Stimulated activated CD4-positive, alpha-beta T cell treated with anti-CD3 and anti-CD28 coated beads, Interleukin-12 subunit alpha, Interleukin-12 subunit beta, amount 100 ng/mL, for 24 hours (primary cell): Measurements from ENCODE around the gene PLEKHA5.
A peak's percentile ranks its signal among the peaks of the same experiment; 100 is the strongest.
"Not testable (repeated sequence)": the region's sequence is repeated elsewhere in the genome, so short reads cannot be mapped to it uniquely, and the experiment has no call there.

ENCODE experiments used
- DNase-seq, 2 experiments: peaks; one replicate each; pipeline ENCODE4 v3.0.0-alpha.2; 2020; ENCODE audit warnings: low read depth in 2 of 2

The PLEKHA5 gene

DNA sequence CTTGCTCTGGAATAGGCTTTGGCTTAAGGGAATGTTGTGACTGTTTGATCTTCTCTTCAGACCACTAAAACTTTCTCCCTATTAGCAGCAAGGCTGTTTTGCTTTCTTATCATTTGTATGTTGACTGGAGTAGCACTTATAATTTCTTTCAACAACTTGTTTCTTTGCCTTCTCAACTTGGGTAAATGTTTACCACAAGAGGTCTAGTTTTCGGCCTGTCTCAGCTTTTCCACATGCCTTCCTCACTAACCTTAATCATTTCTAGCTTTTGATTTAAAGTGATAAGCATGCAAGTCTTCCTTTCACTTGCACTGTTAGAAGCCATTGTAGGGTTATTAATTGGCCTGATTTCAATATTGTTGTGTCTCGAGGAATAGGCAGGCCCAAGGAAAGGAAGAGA, 183.1 kb downstream of the PLEKHA5 start:
- no peak for DNase-seq

DNA sequence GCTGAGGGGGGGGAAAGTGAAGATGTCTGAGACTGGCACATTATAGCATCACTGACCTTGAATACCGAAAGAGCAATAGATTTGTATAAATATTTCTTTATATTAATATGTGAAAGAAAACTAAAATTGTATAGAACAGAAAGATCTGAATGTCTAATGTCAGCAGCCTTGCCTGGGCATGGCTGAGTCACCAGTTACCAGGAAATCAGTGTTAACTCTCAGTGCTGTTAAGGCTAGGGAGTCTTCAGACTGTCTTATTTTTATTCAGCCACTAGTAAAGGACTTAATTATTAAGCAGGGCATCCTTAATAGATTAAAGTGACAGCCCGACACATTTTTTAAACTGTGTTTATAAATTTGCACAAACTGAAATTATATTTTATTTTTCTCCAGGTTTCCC, 186.9 kb downstream of the PLEKHA5 start:
- no peak for DNase-seq

DNA sequence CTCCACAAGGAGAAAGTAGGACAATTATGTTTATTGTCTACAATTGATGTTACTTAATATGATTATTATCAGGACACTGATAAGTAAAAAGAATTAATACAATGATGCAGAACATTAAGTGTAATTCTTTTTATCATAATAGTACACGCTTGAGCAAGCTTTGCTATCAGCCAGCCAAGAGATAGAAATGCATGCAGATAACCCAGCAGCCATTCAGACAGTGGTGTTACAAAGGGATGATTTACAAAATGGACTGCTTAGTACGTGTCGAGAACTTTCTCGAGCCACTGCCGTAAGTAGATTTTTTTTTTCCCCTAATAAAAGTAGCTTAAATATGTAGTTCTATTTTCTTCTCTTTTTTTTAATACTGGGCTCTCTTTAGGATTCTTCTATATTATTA, 192.8 kb downstream of the PLEKHA5 start:
- DNase-seq = no peak

DNA sequence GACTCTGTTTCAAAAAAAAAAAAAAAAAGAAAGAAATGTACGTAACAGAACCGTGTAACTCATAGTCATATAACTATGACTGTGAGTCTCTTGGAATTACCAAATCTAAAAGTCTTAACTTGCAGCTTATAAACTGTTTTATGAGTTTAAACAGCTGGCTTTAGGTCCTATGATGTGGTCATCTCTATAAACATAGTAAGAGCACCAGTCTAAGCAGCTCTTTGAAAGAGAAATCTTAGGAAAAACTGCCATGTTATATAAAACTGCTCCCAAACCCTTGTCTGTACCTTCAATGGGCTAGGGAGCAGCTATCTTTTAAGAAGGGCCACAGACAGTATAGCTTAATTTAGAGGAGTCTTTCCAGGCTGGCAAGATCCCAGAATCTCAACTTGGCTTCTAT, 194.3 kb downstream of the PLEKHA5 start:
- no peak for DNase-seq

DNA sequence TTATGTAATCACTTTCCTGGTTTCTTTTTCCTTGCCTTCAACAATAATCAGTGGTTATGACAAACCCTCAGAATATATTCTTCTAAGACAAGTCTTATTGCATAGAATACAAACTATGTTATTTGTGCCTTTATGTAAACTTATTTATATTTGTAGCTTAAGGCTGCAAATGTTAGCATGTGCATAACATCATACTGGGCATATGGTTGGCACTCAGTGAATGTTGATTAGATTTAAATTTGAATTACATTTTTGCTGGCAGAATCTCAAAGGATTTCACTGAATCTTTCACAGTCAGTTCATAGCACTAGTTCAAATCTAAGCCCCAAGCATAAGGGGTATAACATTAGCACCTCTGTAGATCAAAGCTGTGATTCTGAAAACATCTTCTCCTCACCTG, 196.6 kb downstream of the PLEKHA5 start:
- no peak for DNase-seq

DNA sequence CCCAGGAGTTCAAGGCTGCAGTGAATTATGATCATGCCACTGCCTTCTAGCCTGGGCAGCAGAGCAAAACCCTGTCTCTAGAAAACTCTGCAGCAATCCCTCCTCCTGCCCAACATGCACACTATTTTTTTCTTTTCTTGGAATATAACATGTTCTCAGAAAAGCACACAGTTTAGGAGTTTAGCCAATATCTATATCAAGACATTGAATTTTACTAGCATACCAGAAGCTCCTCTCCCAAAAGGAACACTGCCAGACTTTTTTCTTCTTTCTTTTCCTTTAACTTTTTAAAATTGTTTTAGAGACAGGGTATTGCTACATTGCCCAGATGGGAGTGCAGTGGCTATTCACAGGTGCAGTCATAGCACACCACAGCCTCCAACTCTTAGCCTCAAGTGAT, 202.7 kb downstream of the PLEKHA5 start:
- no peak for DNase-seq

DNA sequence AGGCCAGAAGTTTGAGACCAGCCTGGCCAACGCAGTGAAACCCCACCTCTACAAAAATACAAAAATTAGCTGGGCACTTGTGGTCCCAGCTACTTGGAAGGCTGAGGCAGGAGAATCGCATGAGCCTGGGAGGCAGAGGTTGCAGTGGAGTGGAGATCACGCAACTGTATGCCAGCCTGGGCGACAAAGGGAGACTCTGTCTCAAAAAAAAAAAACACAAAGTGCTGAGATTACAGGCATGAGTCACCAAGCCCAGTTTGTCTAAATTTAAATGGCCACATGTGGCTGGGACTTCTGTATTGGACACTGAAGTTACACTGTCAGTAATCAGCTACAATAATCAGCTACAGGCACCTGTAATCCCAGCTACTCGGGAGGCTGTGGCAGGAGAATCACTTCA, 208.9 kb downstream of the PLEKHA5 start:
- no peak for DNase-seq

DNA sequence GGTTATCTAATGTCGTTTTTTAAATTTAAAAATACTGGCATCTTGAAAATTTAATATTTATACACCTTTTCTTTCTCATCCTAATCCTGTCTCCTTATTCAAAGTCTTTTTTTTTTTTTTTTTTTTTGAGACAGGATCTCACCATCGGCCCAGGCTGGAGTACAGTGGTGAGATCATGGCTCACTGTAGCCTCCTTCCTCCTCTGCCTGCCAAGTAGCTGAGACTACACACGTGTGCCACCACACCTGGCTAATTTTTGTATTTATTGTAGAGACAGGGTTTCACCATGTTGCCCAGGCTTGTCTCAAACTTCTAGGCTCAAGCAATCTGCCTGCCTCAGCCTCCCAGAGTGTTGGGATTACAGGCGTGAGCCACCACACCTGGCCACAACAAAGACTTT, 221.3 kb downstream of the PLEKHA5 start:
- not testable (repeated sequence) for DNase-seq

DNA sequence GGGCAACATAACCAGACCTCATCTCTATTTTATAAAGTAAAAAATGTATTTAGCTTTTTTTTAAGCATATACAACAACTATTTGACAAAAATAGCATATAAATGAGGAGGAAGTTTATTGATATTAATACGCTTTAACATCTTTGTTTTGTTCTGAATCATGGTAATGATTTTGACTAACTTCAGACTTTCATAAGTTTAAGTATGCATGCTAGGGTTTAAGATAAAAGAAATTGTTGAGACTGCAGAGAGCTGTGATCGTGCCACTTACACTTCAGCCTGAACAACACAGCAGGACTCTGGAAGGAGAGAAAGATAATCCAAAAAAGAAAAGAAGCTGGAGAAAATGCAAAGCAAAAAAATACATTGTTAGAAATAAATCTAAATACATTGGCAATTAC, 221.8 kb downstream of the PLEKHA5 start:
- no peak for DNase-seq

DNA sequence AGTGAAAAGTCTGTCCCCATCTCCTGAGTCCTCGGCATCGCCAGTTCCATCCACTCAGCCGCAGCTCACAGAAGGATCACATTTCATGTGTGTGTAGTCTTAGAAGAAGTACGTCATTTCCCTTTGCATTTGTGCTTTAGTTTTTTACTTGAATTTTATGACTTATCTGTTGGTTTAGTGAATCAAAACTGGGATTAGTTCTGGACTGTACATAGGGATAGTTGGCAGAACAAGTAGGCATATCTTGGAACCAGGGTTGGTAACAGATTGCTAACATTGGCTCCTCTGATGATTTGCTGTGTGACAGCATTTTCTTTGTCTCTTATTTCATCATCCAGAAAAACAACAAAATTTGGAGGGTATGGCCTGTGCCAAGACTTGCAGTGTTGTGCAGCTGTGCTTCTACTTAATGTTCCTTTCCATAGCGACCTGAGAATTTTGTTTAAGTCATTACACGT, 240.2 kb downstream of the PLEKHA5 start:
- no peak for DNase-seq

DNA sequence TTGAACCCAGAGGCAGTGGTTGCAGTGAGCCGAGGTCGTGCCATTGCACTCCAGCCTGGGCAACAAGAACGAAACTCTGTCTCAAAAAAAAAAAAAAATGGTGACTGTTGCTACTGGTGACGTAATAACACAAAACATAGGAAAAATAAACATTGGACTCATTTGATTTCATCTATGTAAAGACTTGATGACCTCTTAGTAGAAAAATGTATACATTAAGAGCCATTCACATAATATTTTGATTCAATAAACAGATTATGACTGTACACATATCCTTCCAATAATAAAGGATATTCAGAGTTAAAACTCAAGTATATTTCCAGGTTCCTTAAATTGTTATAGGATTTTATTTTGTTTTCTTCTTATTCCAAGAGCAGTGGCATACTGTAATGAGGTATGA, 244.1 kb downstream of the PLEKHA5 start:
- no peak for DNase-seq

DNA sequence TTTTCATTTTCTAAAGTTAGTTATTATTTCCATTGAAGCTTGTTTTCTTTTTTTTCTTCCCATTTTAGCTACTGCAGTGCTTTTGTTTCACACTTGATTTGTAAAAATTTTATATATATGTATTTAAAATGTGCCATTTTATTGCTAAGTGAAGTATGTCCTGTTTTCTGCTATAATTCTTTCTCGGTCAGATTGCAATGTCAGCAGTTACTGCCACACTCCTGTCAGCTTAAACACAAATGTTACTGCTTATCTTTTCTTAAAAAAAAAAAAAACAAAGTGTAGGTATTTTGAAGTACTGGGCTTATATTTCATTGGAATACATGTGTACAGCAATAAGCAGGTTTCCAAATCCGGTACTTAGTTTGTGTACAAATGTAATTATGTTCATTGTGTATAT, 246.4 kb downstream of the PLEKHA5 start:
- DNase-seq = no peak

DNA sequence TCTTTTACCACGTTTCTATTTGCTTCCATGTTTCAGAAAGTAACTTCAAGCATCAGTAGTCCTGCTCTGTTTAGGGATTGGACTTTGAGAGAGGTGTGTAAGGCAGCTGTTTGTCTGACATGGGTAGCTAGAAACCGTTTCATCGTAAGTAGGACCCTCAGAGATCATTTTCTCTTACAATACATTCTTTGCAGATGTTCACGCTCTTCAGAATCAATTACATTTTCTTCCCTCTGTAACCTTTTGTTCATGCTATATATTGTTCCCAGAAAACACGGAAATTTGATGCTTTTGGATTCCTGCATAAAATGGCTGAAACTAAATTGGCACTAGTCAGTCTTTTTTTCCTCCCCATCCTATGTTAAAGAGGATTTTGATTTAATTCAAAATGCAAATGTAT, 247.2 kb downstream of the PLEKHA5 start:
- DNase-seq = no peak

DNA sequence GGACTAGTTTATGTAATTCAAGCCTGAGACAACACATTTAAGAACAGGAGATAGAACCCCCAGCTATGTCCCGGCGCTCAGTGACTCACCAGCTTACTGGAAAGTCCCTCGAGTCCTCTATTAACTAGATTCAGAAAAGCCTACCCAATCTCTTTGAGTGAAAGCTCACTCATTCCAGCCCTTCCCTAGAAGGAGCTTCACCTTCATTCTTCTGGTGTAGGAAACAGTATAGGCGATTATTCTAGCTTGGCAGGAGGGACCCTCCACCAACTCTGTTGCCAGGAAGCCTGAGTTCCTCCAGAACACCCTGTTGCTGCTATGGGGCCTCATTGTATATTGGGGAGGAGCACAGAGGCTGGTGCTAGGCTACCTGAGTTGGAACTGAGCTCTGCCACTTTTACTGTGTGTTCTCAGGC, 252.6 kb downstream of the PLEKHA5 start:
- peak; percentile 8 to 28 for DNase-seq

DNA sequence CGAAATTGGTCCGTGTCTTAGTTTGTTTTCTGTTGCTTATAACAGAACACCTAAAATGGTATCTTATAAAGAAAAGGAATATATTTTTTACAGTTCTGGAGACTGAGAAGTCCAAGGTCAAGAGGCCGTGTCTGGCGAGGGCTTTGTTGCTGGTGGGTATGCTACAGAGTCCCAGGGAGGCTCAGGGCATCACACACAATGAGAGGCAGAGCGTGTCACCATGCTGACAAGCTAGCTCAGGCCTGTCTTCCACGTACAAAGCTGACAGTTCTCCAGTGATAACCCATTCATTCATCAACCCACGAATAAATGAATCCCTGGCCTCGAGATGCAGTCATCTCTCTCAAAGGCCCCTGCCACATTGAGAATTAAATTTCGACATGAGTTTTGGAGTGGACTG, 253.0 kb downstream of the PLEKHA5 start:
- DNase-seq = no peak

DNA sequence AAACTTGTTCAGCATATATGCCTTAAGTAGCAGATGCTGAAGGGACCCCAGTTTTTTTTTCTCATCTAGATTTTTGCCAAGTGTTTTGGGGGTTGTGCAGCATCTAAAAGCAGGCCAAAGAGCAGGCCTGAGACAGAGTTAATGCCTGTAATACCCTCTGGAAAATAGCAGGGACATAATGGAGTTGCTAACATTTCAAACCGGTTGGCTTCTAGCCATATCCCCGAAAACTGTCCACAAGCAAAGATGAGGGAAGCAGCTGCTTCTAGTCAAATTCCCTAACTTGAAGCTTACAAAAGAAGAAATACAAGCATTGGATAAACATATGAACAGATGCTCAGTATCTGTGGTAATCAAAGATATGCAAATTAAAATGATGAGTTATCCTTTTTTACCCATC, 257.6 kb downstream of the PLEKHA5 start:
- DNase-seq = no peak

DNA sequence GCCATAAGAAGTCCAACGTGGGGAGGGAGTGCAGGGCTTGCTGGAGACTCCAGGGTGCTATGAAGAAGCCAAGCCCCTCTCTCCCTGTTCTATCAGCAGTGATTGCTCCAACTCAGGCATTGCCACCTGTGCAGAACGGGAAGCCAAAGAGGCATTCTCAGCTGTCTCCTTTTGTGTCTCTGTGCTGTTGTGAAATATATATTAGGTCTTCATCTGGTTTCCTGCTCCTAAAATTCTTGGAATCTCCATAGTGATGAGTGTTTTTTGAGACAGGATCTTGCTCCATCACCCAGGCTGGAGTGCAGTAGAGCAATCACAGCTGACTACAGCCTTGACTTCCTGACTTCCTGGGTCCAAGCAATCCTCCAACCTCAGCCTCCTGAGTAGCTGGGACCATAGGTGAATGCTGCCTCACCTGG, 258.6 kb downstream of the PLEKHA5 start:
- DNase-seq = no peak

DNA sequence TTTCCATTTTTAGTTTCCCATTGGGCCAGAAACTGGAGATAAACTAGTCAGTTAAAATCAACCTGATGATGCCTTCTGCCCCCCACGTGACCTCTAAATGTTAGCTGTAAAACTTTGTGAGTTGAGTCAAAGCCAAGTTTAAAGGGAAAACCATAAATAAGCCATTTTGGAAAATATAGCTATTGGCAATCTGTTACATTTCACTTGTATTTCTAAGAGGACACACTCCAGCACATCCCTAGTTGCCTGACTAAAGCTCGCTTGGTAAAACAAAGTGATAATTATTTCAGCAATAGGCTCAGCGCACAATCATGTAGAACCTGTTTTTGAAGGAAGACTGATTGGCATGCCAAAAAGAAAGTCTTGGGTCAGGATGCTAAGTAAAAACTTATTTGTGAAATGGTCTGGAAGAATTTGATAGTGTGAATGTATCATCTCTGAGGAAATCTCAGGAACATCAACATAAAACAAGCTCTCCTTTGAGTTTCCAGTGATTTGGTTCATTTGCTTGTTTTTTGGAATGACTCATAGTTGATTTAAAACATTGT, 260.6 kb downstream of the PLEKHA5 start:
- no peak for DNase-seq

DNA sequence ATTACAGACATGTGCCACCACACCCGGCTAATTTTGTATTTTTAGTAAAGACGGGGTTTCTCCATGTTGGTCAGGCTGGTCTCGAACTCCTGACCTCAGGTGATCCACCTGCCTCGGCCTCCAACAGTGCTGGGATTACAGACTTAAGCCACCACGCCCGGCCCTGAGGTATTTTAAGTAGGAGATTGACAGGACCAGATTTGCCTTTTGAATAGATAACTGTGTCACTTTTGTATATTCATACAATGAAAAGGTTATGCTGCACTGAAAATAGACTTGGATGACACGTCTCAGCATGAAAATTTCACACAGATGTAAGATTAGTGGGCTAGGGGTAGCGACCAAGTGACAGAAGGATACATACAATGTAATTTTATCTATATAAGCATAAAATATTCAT, 263.1 kb downstream of the PLEKHA5 start:
- DNase-seq = not testable (repeated sequence)

DNA sequence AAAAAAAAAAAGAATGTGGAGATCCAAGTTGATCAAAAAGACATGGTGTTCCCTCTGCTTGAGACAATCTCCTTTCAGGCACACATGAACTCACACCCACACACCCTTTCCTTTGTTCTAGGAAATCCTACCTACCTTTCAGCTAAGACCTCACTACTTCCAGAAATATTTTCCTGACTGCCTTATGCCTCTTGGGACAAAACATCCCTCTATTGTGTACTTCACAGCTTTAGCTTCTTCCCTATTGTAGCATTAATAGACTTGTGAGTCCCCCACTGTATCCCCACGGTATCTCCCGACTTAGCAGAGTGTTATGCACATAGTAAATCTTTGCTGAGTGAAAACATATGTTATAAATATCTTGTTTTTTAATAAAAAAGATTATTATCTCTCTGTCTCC, 264.9 kb downstream of the PLEKHA5 start:
- DNase-seq = no peak

DNA sequence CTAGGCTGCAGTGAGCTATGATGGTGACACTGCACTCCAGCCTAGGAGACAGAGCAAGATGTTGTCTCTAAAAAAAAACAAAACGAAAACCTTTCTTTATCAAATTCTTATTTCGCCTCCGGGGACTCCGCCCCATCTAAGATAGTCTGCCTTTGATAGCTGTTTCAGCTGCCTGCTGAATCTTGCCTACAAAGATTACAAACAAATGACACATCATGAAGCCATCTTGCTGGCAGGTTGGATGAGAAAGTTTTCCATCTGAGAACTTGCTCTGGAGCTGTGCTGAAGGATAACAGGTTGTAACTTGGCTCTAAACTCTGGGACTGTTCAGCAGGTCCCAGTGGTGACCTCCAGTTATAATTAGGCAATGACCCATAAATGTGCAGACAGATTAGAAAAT, 268.0 kb downstream of the PLEKHA5 start:
- DNase-seq = no peak

DNA sequence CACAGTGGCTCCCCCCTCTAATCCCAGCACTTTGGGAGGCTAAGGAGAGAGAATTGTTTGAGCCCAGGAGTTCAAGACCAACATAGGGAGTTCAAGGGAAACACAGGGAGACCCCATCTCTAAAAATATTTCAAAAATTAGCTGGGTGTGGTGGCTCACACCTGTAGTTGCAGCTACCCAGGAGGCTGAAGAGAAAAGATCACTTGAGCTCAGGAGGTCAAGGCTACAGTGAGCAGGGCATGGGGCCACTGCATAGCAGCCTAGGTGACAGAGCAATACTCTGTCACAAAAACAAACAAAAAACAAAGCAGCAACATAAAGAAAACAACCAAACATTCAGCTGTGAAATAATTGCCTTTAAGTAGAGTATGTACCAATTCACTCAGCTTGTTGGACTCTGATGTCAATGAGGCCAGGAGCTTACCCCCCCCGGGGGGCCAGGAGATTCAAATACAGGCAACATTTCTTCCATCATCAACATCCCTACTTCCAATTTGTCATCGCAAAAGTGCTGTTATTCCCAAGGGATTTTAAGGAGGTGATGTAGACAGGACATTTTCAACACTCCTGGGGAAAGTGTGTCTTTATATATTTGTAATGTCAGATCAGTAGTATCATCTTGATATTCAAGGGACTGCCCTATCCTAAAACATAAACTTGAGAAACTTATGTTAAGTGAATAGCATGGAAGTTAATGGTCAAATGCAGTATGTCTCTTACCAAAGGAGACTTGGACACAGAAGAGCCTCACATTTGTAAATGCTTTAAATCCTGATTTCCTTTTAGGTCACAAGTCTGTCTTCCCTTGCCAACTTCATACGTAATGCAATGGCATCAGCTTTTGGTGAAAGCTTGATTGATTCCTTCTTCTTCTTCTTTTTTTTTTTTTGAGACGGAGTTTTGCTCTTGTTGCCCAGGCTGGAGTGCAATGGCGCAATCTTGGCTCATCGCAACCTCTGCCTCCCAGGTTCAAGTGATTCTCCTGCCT, 269.1 kb downstream of the PLEKHA5 start:
- no peak for DNase-seq

DNA sequence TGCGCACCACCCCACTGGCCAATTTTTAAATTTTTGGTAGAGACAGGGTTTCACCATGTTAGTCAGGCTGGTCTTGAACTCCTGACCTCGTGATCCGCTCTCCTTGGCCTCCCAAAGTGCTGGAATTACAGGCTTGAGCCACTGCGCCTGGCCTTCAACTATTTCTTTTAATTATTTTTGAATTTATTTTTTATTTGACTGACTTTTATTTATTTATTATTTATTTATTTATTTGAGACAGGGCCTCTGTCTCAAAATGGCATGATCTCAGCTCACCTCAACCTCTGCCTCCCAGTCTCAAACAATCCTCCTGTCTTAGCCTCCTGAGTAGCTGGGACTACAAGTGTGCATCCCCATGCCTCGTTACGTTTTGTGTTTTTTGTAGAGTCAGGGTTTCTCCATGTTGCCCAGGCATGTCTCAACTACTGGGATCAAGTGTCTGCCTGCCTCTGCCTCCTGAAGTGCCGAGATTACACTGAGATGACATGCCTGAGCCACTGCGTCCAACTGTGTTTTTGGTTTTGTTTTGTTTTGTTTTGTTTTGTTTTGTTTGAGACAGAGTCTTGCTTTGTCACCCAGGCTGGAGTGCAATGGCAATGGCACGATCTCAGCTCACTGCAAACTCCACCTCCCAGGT, 271.2 kb downstream of the PLEKHA5 start:
- DNase-seq = not testable (repeated sequence)
